NT2/D1 (cell line): ENCODE results near the gene SPHK1.
A peak's percentile ranks its signal among the peaks of the same experiment; 100 is the strongest.

ENCODE experiments used
- SUZ12 ChIP-seq: IDR thresholded peaks from 2 replicates; pipeline ENCODE4 v1.6.1; 2011; ENCODE audit not compliant: insufficient read length, insufficient read depth; ENCODE audit errors: extremely low read depth
- YY1 ChIP-seq: IDR thresholded peaks from 2 replicates; pipeline ENCODE4 v1.6.1; 2011; ENCODE audit not compliant: insufficient read length, insufficient read depth

GRCh38 chr17:76353599-76354316 is 30.7 kb upstream of the SPHK1 start, which contains the start of gene PRPSAP1:
- TF ChIP-seq YY1 = peak; percentile 98
- no peak for TF ChIP-seq SUZ12
